Esophagus muscularis mucosa (tissue), 4 donors: ENCODE results near the gene ZNRF2. TPM values are rescaled to one million over a fixed set of nuclear protein-coding genes. Genes with fewer than 3 reads are reported as not detected.

ENCODE experiments used
- DNase-seq: peaks from one replicate; pipeline ENCODE4 v3.0.0-alpha.2; 2017; ENCODE audit errors: extremely low spot score
- H3K27ac ChIP-seq, 4 donors: fragments of 200-600 bp; sonication (generic); replicated peaks in 1 of 4; 1 replicate in 3 of 4; 2 replicates in 1 of 4; pipeline ENCODE4 v1.5.1; 2016 to 2019; ENCODE audit warnings: mild to moderate bottlenecking in 1 of 4
- H3K27me3 ChIP-seq, 4 donors: fragments of 200-600 bp; sonication (generic); one replicate each; pipeline versions ENCODE4 v1.5.1 to v1.6.0; 2016 to 2019
- H3K36me3 ChIP-seq, 4 donors: fragments of 200-600 bp; sonication (generic); one replicate each; pipeline ENCODE4 v1.5.1; 2016 to 2019
- H3K4me1 ChIP-seq, 4 donors: fragments of 200-600 bp; sonication (generic); one replicate each; pipeline ENCODE4 v1.5.1; 2016 to 2019
- H3K4me3 ChIP-seq, 4 donors: fragments of 200-600 bp; sonication (generic); 1 replicate in 2 of 4; 2 replicates in 2 of 4; pipeline ENCODE4 v1.5.1; 2016 to 2019; ENCODE audit warnings: mild to moderate bottlenecking in 4 of 4, moderate library complexity in 1 of 4
- H3K9me3 ChIP-seq, 4 donors: fragments of 200-600 bp; sonication (generic); 1 replicate in 3 of 4; 2 replicates in 1 of 4; pipeline ENCODE4 v1.5.1; 2016 to 2019
- EP300 ChIP-seq: sonication (generic); formaldehyde crosslinking; IDR thresholded peaks from one replicate; pipeline ENCODE4 v1.6.1; 2017; ENCODE audit warnings: antibody characterized with exemption
- POLR2A ChIP-seq: fragments of 450-650 bp; IDR thresholded peaks from one replicate; pipeline ENCODE4 v1.6.1; 2017; ENCODE audit warnings: antibody characterized with exemption, moderate library complexity, mild to moderate bottlenecking, low read depth
- POLR2AphosphoS5 ChIP-seq, 2 donors: sonication (generic); formaldehyde crosslinking; IDR thresholded peaks; one replicate each; pipeline ENCODE4 v1.6.1; 2017; ENCODE audit warnings: antibody characterized with exemption in 2 of 2
- WGBS: methylation state at CpG from one replicate; pipeline ENCODE4 v1.1.5; 2018; 5-methylcytosine and 5-hydroxymethylcytosine counted together
- intact Hi-C: fragments of 100-400 bp; cut with DNase I; formaldehyde crosslinking; loops from one replicate; pipeline ENCODE4 v1.15.1; 2023
- total RNA-seq, 4 donors: library from RNA; depleted of rRNA; stranded (reverse); fragments of >200 nt; gene quantifications; one replicate each; pipeline versions ENCODE4 v1.1.0 to v1.2.1, GENCODE V29; 2016
- TF ChIP-seq, protein P1 (sequence below), 3 experiments: fragments of 200-600 bp in 2 of 3; fragments of 450-650 bp in 1 of 3; sonication (generic) in 2 of 3; IDR thresholded peaks; one replicate each; pipeline ENCODE4 v1.5.1; 2017 to 2019; ENCODE audit warnings: antibody characterized with exemption in 3 of 3, mild to moderate bottlenecking in 2 of 3, moderate library complexity in 1 of 3

Gene ZNRF2
- total RNA-seq, 4 donors from 2014 or later, result 16.9 to 23.5 (median 20.2) TPM

DNA sequence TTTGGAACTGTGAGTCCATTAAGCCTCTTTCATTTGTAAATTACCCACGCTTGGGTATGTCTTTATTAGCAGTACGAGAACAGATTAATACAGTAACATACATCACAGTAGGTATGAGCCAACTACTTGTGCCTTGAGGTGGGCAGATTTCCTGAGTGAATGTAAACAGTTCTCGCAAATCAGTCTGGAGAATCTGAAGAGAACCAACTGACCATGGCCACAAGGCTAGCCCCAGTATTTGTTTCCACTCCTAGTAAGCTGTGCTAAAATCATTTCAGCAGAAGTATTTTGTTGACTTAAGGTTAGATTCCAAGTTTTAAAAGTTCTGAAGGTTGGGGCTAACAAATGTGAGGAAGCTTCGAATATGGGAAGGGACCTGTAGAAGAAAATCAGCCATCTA lies 111.3 kb downstream of the ZNRF2 start:
- no peaks in the 10 kb centered on the region for H3K27me3 ChIP-seq
- no peak for DNase-seq
- TF ChIP-seq, protein P1, sequence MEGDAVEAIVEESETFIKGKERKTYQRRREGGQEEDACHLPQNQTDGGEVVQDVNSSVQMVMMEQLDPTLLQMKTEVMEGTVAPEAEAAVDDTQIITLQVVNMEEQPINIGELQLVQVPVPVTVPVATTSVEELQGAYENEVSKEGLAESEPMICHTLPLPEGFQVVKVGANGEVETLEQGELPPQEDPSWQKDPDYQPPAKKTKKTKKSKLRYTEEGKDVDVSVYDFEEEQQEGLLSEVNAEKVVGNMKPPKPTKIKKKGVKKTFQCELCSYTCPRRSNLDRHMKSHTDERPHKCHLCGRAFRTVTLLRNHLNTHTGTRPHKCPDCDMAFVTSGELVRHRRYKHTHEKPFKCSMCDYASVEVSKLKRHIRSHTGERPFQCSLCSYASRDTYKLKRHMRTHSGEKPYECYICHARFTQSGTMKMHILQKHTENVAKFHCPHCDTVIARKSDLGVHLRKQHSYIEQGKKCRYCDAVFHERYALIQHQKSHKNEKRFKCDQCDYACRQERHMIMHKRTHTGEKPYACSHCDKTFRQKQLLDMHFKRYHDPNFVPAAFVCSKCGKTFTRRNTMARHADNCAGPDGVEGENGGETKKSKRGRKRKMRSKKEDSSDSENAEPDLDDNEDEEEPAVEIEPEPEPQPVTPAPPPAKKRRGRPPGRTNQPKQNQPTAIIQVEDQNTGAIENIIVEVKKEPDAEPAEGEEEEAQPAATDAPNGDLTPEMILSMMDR (IDR thresholded peaks at IDR 0.05), result no peak
- TF ChIP-seq POLR2A, result no peak
- no peak for TF ChIP-seq POLR2AphosphoS5 (IDR thresholded peaks at IDR 0.05)
- TF ChIP-seq EP300, result no peak
- H3K9me3 ChIP-seq, result no peaks in the 10 kb centered on the region
- no peaks in the 10 kb centered on the region for H3K36me3 ChIP-seq
- no peak overlapping the region for H3K4me3 ChIP-seq
- intact Hi-C loops, result no loop called here
- H3K27ac ChIP-seq, result no peak overlapping the region
- WGBS, result 97% methylated on average over 4 of the region's 4 CpGs
- no peaks in the 10 kb centered on the region for H3K4me1 ChIP-seq

DNA sequence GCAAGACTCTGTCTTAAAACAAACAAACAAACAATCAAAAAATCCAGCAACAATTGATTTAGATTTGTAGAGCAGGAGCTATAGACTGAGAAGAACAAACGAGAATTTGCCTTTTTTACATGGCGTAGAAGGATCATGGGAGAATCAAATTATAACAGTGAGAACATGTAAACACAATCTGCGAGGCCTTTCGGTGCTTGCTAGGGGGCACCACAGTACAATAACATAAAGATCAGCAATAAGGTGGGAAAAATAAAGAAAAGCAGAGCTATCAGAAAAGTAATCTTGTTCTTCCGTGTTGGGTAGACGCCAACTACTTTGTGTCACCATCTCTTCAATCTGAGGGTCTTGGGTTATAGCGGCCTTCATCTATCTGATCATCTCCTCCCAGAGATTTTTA lies 112.0 kb downstream of the ZNRF2 start:
- no peak overlapping the region for H3K27ac ChIP-seq
- no peak overlapping the region for H3K4me3 ChIP-seq
- no peaks in the 10 kb centered on the region for H3K4me1 ChIP-seq
- no peaks in the 10 kb centered on the region for H3K9me3 ChIP-seq
- no peaks in the 10 kb centered on the region for H3K36me3 ChIP-seq
- intact Hi-C loops, result no loop called here
- WGBS, result 79% methylated on average over 7 of the region's 7 CpGs
- no peaks in the 10 kb centered on the region for H3K27me3 ChIP-seq
- TF ChIP-seq, protein P1 (IDR thresholded peaks at IDR 0.05), result peak in 1 of 3 experiments; percentile 9
- no peak for TF ChIP-seq EP300
- DNase-seq, result no peak

DNA sequence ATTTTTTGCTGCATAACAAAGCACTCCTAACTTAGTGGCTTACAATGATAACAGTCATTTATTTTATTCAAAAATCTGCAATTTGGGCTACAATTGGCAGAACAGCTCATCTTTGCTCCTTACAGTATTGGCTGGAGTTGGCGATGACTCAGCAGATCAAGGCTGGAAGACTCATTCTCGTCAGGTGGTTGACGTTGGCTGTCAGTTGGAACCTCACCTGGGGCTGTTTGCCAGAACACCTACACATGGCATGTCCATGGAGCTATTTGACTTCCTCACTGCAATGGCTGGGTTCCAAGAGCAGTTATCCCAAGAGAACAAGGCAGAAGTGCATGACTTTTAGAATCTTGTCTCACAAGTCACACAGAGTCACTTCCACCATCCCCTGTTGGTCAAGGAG lies 119.1 kb downstream of the ZNRF2 start:
- intact Hi-C loops, result no loop called here
- TF ChIP-seq, protein P1 (IDR thresholded peaks at IDR 0.05), result no peak
- no peak for TF ChIP-seq POLR2A
- no peak for TF ChIP-seq POLR2AphosphoS5 (IDR thresholded peaks at IDR 0.05)
- TF ChIP-seq EP300, result no peak
- Histone ChIP-seq H3K36me3 (peaks cover 0 to 4% (median 0%) of the 10 kb centered on the region in 4 donors), H3K9me3 (no peaks in the 10 kb centered on the region), H3K27ac (no peak overlapping the region), H3K4me1 (no peaks in the 10 kb centered on the region), H3K4me3 (no peak overlapping the region), H3K27me3 (no peaks in the 10 kb centered on the region)
- no peak for DNase-seq
- 90% methylated on average over 3 of the region's 3 CpGs for WGBS

DNA sequence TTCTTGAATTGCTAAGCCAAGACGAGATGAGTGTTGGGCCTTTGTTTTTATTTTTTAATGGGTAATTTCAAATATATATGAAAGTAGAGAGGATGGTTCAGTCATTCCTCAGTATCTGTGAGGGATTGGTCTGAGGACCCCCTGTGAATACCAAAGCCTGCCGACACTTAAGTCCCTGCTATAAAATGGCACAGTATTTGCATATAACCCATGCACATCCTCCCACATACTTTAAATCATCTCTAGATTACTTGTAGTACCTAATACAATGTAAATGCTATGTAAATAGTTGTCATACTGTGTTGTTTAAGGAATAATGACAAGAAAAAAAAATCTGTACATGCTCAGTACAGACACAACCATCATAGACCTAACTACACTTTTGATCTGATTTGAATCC lies 120.8 kb downstream of the ZNRF2 start:
- WGBS, result 98% methylated on average over 2 of the region's 2 CpGs
- Histone ChIP-seq H3K27ac (no peak overlapping the region), H3K4me3 (no peak overlapping the region), H3K27me3 (no peaks in the 10 kb centered on the region), H3K36me3 (peaks cover 0 to 4% (median 0%) of the 10 kb centered on the region in 4 donors), H3K4me1 (no peaks in the 10 kb centered on the region), H3K9me3 (no peaks in the 10 kb centered on the region)
- TF ChIP-seq POLR2AphosphoS5 (IDR thresholded peaks at IDR 0.05), result no peak
- TF ChIP-seq, protein P1 (IDR thresholded peaks at IDR 0.05), result no peak
- intact Hi-C loops, result no loop called here
- DNase-seq, result no peak

DNA sequence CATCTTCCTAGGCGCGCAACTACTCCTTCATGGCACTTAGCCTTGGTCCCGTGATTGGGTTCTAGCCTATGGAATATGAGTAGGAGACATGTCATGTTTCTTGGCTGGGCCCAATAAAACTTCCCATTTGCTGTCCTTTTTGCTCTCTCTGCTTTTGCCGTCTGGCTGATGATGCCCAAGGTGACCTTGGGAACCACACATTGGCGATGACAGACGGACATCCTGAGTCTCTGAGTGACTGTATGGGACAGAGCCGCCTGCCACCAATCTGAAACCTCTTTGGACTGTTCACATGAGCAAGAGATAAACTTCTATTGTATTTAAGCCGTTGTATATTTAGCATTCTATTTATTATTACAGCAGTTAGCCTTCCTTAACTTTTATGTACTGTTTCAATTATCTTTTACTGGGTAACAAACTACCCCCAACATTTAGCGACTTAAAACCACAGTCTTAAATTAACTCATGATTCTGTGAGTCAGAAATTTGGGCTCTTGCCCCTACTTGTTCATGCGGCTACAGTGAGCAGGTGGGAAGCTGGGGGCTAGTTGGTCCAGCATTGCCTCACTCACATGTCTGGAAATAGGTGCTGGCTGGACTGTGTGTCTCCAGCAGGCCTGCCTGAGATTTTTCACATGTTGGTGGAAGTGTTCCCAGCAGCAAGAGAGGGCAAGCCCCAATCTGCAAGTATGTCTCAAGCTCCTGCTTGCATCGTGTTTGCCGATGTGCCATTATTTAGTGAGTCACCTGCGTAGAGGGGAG lies 122.4 kb downstream of the ZNRF2 start:
- H3K4me3 ChIP-seq, result no peak overlapping the region
- no peaks in the 10 kb centered on the region for H3K9me3 ChIP-seq
- no peak for TF ChIP-seq EP300
- TF ChIP-seq, protein P1 (IDR thresholded peaks at IDR 0.05), result no peak
- no peak for TF ChIP-seq POLR2A
- TF ChIP-seq POLR2AphosphoS5 (IDR thresholded peaks at IDR 0.05), result no peak
- DNase-seq, result no peak
- H3K4me1 ChIP-seq, result peaks cover 0 to 3% (median 0%) of the 10 kb centered on the region in 4 donors
- intact Hi-C loops, result no loop called here
- peaks cover 0 to 4% (median 0%) of the 10 kb centered on the region in 4 donors for H3K36me3 ChIP-seq
- WGBS, result 88% methylated on average over 13 of the region's 13 CpGs
- no peak overlapping the region for H3K27ac ChIP-seq
- no peaks in the 10 kb centered on the region for H3K27me3 ChIP-seq
